Epithelial cell of esophagus (primary cell): ENCODE data around the gene LMTK2.

Experiments
- DNase-seq: peaks from one replicate; pipeline ENCODE4 v3.0.0; 2010; ENCODE audit warnings: low read depth
- H3K4me3 ChIP-seq: 2 replicates; pipeline ENCODE4 v1.5.1; 2011; ENCODE audit warnings: mild to moderate bottlenecking, low read length, control low read depth
- TF ChIP-seq, protein P1 (sequence below): IDR thresholded peaks from 2 replicates; pipeline ENCODE4 v1.5.1; 2011; ENCODE audit warnings: low read depth, mild to moderate bottlenecking, low read length, control low read depth, inconsistent platforms; ENCODE audit not compliant: insufficient read depth; ENCODE audit errors: missing control alignments

LMTK2 gene

DNA sequence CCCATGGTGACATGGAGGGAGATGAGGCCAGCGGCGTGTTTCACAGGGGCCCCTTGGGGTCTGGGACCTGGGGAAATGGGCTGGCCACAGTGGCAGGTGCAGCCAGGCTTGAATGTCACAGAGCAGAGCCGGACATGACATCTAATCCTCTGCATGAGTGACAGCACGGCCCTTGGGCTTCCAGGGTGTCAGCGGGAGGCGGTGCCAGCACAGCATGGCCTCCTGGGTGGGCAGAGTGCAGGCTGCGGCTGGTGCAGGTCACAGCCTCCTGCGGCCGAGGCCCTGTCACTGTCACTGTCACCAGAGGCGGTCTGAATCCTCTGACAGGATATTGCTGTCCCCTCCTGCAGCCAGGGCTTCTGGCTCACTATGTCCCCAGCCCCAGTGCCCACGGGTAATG is 122.8 kb downstream of the LMTK2 start:
- H3K4me3 ChIP-seq, result no peak overlapping the region
- TF ChIP-seq, protein P1, sequence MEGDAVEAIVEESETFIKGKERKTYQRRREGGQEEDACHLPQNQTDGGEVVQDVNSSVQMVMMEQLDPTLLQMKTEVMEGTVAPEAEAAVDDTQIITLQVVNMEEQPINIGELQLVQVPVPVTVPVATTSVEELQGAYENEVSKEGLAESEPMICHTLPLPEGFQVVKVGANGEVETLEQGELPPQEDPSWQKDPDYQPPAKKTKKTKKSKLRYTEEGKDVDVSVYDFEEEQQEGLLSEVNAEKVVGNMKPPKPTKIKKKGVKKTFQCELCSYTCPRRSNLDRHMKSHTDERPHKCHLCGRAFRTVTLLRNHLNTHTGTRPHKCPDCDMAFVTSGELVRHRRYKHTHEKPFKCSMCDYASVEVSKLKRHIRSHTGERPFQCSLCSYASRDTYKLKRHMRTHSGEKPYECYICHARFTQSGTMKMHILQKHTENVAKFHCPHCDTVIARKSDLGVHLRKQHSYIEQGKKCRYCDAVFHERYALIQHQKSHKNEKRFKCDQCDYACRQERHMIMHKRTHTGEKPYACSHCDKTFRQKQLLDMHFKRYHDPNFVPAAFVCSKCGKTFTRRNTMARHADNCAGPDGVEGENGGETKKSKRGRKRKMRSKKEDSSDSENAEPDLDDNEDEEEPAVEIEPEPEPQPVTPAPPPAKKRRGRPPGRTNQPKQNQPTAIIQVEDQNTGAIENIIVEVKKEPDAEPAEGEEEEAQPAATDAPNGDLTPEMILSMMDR, result no peak
- no peak for DNase-seq

DNA sequence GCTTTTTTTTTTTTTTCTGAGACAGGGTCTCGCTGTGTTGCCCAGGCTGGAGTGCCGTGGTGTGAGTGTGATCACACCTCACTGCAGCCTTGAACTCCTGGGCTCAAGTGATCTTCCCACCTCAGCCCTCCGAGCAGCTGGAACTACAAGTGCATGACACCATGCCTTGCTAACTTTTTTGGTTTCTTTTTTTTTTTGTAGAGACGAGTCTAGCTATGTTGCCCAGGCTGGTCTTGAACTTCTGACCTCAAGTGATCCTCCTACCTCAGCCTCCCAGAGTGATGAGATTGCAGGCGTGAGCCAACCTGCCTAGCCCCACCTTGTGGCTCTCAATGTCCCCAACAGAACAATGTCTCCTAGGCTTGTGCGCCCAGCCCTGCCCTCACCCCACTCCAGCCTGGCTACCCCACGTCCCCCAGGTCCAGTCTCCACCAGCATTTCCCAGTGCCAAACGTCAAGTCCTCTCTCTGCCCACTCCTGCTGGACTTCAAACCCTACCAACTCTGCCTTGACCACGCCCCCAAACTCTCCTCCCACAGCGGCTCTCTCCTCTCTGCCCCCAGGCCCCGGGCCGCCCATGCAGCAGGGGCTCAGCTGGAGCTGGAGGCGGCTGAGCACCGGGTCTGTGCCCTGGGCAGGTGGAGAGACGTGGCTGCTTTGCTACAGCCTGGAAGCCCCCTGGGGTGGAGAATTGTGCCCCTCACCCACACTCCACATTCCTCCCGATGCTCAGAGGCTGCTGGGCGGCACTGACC is 123.5 kb downstream of the LMTK2 start:
- TF ChIP-seq, protein P1, result no peak
- H3K4me3 ChIP-seq, result no peak overlapping the region
- DNase-seq, result no peak

DNA sequence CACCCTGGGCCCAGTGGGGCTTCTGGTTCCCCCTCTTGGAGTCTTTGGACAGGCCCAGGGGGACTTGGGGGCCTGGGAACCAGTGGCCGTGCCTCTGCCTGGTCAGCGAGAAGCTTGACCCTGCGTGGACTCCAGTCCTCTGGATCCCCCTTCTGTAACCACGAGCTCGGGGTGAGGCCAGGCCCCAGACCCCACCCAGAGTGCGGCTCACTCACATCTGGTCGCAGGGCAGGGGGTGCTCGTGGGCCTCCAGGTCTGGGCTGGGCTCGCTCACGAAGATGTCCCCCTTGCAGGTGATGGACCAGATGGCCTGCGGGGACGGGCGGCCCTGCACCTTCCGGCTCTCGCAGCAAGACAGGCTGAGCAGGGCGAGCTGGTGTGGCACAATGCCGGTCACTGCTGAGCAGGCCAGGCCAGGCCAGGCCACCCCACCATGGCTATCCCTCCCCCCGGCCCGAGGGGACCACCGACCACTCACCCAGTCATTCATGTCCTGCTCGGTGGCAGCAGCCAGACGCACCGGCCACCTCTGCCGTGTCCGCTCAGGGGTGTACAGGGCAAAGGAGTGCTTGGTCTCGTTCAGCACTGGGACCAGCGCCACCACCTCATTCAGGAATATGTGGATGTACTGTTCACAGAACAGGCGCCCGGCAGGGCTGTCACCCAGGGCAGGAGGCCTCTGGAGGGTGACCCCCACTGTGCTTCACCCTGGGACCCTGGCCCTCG is 124.2 kb downstream of the LMTK2 start:
- TF ChIP-seq, protein P1, result no peak
- no peak for DNase-seq
- H3K4me3 ChIP-seq, result no peak overlapping the region

DNA sequence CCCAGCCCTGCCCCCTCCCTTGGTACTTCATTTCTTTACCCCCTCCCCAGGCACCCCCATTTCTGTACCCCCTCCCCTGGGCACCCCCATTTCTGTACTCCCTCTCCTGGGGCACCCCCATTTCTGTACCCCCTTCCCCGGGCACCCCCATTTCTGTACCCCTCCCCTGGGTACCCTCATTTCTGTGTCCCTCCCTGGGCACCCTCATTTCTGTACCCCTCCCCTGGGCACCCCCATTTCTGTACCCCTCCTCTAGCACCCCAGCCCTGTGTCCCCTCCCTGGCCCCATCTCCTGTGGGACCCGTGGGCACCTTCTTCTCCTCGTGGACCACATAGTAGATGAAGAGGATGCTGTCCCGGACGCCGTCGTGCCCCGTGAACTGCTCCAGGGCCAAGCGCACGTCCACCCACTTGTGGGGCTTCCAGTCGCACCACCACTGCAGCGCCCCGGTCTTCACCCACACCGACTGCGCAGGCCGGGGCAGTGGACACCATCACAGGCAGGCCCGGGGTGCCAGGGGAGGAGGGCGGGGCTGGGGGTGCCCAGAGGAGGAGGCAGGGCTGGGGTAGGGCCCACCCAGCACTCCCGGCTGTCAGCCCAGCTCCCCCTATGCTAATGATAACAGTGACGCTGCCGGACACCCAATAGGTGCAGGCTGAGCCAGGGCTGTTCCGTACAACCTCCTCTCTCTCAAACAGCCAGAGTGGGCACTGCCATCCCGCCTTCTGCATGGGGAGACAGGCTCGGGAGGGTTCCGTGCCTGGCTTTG is 125.0 kb downstream of the LMTK2 start:
- DNase-seq, result no peak
- no peak overlapping the region for H3K4me3 ChIP-seq
- TF ChIP-seq, protein P1, result no peak

DNA sequence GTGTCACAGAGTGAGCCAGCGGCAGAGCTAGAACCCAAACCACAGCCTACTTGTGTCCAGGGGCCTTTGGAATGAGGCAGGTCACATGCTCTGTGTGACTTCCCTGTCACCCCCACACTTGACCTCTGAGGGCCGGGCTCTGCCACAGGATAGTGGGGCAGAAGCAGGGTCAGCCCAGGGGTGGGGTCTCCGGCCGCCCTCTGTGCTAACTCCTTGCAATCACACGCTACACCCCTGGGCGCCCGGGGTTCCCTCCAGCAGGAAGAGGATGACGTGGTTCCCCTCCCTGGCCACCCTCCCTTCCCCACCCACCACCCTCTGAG is 125.6 kb downstream of the LMTK2 start:
- H3K4me3 ChIP-seq, result no peak overlapping the region
- TF ChIP-seq, protein P1, result no peak
- no peak for DNase-seq

DNA sequence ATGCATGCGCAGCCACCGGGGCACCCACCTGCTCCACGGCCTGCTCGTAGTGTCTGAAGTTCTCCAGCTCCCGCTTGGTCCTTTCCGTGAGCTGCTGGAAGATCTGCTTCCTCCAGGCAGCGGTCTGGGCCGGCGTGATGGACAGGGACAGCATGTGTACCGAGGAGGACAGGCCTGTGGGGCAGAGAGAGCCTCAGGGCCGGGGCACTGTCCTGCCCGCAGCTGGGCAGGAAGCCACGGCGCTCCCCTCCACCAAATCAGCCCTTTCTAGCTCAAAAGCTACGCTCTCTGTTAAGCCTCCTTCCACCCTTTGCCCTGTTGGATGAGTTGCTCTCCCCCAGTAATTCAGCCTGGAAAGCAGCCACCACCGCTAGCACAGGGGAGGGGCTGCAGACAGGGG is 126.1 kb downstream of the LMTK2 start:
- TF ChIP-seq, protein P1, result no peak
- DNase-seq, result no peak
- no peak overlapping the region for H3K4me3 ChIP-seq
